Ascending aorta (tissue), 2 donors: ENCODE measurements around the gene RBBP8NL. TPM values are rescaled to one million over a fixed set of nuclear protein-coding genes. Genes with fewer than 3 reads are reported as not detected.

Experiments
- DNase-seq, 2 donors: peaks; one replicate each; pipeline ENCODE4 v3.0.0-alpha.2; 2019; ENCODE audit warnings: low spot score in 2 of 2
- H3K27ac ChIP-seq, 2 donors: fragments of 200-600 bp; sonication (generic); one replicate each; pipeline ENCODE4 v1.5.1; 2016 to 2017; ENCODE audit warnings: mild to moderate bottlenecking in 1 of 2
- H3K27me3 ChIP-seq: fragments of 200-600 bp; sonication (generic); one replicate; pipeline ENCODE4 v1.5.1; 2017
- H3K36me3 ChIP-seq, 2 donors: fragments of 200-600 bp; sonication (generic); one replicate each; pipeline ENCODE4 v1.5.1; 2016
- H3K4me1 ChIP-seq, 2 donors: fragments of 200-600 bp; sonication (generic); one replicate each; pipeline ENCODE4 v1.5.1; 2016 to 2017; ENCODE audit warnings: mild to moderate bottlenecking in 1 of 2
- H3K4me3 ChIP-seq, 2 donors: fragments of 200-600 bp; sonication (generic); one replicate each; pipeline ENCODE4 v1.5.1; 2016 to 2017; ENCODE audit warnings: mild to moderate bottlenecking in 1 of 2
- H3K9me3 ChIP-seq, 2 donors: fragments of 200-600 bp; sonication (generic); one replicate each; pipeline ENCODE4 v1.5.1; 2016
- CTCF ChIP-seq, 3 experiments: fragments of 200-600 bp in 2 of 3; fragments of 450-650 bp in 1 of 3; sonication (generic) in 2 of 3; IDR thresholded peaks; one replicate each; pipeline ENCODE4 v1.5.1; 2016 to 2019; ENCODE audit warnings: antibody characterized with exemption in 3 of 3, mild to moderate bottlenecking in 1 of 3, moderate library complexity in 1 of 3
- intact Hi-C: fragments of 100-400 bp; cut with DNase I; formaldehyde crosslinking; loops from one replicate; pipeline ENCODE4 v1.15.1; 2023
- total RNA-seq: library from RNA; depleted of rRNA; stranded (reverse); fragments of >200 nt; gene quantifications from one replicate; pipeline ENCODE4 v1.1.0, GENCODE V29; 2016

Gene RBBP8NL
- total RNA-seq, 1 donor from 2014 or later, result not detected

GRCh38 chr20:62411479-62412193 is 15.7 kb downstream of the RBBP8NL start:
- Histone ChIP-seq H3K4me1 (peaks cover 3 to 10% of the 10 kb centered on the region in 2 donors), H3K27ac (no peak overlapping the region), H3K4me3 (no peak overlapping the region), H3K27me3 (no peaks in the 10 kb centered on the region), H3K9me3 (no peaks in the 10 kb centered on the region), H3K36me3 (no peaks in the 10 kb centered on the region)
- no peak for DNase-seq
- intact Hi-C loops, result no loop called here
- no peak for TF ChIP-seq CTCF (IDR thresholded peaks at IDR 0.05)

GRCh38 chr20:62410746-62411478 is 16.4 kb downstream of the RBBP8NL start:
- no peaks in the 10 kb centered on the region for H3K36me3 ChIP-seq
- intact Hi-C loops, result no loop called here

GRCh38 chr20:62409931-62410745 is 17.2 kb downstream of the RBBP8NL start:
- Histone ChIP-seq H3K9me3 (no peaks in the 10 kb centered on the region), H3K36me3 (no peaks in the 10 kb centered on the region), H3K4me1 (peaks cover 10 to 24% of the 10 kb centered on the region in 2 donors), H3K27ac (no peak overlapping the region), H3K4me3 (no peak overlapping the region), H3K27me3 (no peaks in the 10 kb centered on the region)
- intact Hi-C loops, result loop anchor here (5.0 to 10.0 kb wide), 4 partner anchors 173 to 382 kb away; partner anchors contain the start of genes MTG2, OSBPL2 and TAF4
- DNase-seq, result no peak
- TF ChIP-seq CTCF (IDR thresholded peaks at IDR 0.05), result peak in 1 of 3 experiments; percentile 42

More at GRCh38 chr20:62410746-62411478, 16.4 kb downstream of the RBBP8NL start:
- DNase-seq, result no peak
- no peaks in the 10 kb centered on the region for H3K9me3 ChIP-seq
- H3K27ac ChIP-seq, result no peak overlapping the region
- no peak for TF ChIP-seq CTCF (IDR thresholded peaks at IDR 0.05)
- H3K4me3 ChIP-seq, result no peak overlapping the region
- no peaks in the 10 kb centered on the region for H3K27me3 ChIP-seq
- peaks cover 8 to 18% of the 10 kb centered on the region in 2 donors for H3K4me1 ChIP-seq

GRCh38 chr20:62409086-62409853 is 18.1 kb downstream of the RBBP8NL start:
- peaks cover 10 to 24% of the 10 kb centered on the region in 2 donors for H3K4me1 ChIP-seq
- TF ChIP-seq CTCF (IDR thresholded peaks at IDR 0.05), result no peak
- no peak for DNase-seq
- H3K9me3 ChIP-seq, result no peaks in the 10 kb centered on the region
- no peaks in the 10 kb centered on the region for H3K27me3 ChIP-seq
- no peaks in the 10 kb centered on the region for H3K36me3 ChIP-seq
- intact Hi-C loops, result loop anchor here (5.0 to 10.0 kb wide), 4 partner anchors 172 to 383 kb away; partner anchors contain the start of genes MTG2, OSBPL2 and TAF4
- H3K27ac ChIP-seq, result no peak overlapping the region
- no peak overlapping the region for H3K4me3 ChIP-seq

- H3K4me1 ChIP-seq, result peaks cover 10 to 24% of the 10 kb centered on the region in 2 donors
- TF ChIP-seq CTCF (IDR thresholded peaks at IDR 0.05), result no peak
- no peaks in the 10 kb centered on the region for H3K27me3 ChIP-seq
- intact Hi-C loops, result loop anchor here (5.0 to 10.0 kb wide), 4 partner anchors 171 to 384 kb away; partner anchors contain the start of genes MTG2, OSBPL2 and TAF4
- H3K27ac ChIP-seq, result no peak overlapping the region
- H3K4me3 ChIP-seq, result no peak overlapping the region
- DNase-seq, result no peak
- H3K9me3 ChIP-seq, result no peaks in the 10 kb centered on the region
- H3K36me3 ChIP-seq, result no peaks in the 10 kb centered on the region
These were observed 18.7 kb downstream of the RBBP8NL start for GRCh38 chr20:62408640-62409039.
